ENCODE results near the gene TTC1. TPM values are rescaled to one million over a fixed set of nuclear protein-coding genes. Genes with fewer than 3 reads are reported as not detected.

The TTC1 gene
- total RNA-seq, 2 donors from 2014 or later: 46.8 to 50.5 TPM

Other genes starting within 250 kb of the TTC1 start
- not detected for gene ADRA1B, start 92.7 kb upstream of the TTC1 start, total RNA-seq
- 10 to 100 TPM; 14.9 to 21.3 TPM for gene PWWP2A, start 110.3 kb downstream of the TTC1 start, total RNA-seq
- not detected for gene FABP6, start 220.4 kb downstream of the TTC1 start, total RNA-seq

All from activated T-cell treated with anti-CD3 and anti-CD28 coated beads, Interleukin-2, amount 50 U/mL, for 72 hours (primary cell).